Ovary (tissue), 3 donors: Measurements from ENCODE around the gene USP25.

Experiments
- POLR2A ChIP-seq: fragments of 450-650 bp; IDR thresholded peaks from one replicate; pipeline ENCODE4 v1.6.1; 2017; ENCODE audit warnings: antibody characterized with exemption, mild to moderate bottlenecking, moderate library complexity
- TF ChIP-seq, protein P1 (sequence below), 3 donors: fragments of 450-650 bp in 2 of 3; fragments of 200-600 bp in 1 of 3; IDR thresholded peaks; one replicate each; pipeline versions ENCODE4 v1.5.1 to v1.8.0; 2016 to 2022; ENCODE audit warnings: antibody characterized with exemption in 3 of 3, mild to moderate bottlenecking in 1 of 3
- donor health status: DM: no; HTN: no; CAD: no.

DNA sequence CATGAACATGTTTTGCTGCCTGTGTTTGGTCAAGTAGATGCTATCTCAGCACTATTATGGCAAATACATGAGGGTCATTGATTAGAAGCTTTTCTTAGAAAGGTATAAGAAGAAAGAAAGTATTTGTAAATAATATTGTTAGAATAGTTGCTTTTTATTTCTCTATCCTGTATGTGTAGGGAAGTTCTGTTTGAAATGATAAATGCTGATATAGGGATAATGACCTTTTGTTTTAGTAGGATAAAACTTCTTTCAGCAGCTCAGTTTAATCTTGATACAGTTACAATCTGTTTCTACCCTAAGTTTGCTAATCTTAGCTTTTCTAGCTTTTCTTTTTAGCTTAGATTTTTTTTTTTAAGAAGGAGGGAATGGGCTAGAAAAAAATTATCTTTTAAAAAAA, 63.3 kb downstream of the USP25 start:
- TF ChIP-seq, protein P1, sequence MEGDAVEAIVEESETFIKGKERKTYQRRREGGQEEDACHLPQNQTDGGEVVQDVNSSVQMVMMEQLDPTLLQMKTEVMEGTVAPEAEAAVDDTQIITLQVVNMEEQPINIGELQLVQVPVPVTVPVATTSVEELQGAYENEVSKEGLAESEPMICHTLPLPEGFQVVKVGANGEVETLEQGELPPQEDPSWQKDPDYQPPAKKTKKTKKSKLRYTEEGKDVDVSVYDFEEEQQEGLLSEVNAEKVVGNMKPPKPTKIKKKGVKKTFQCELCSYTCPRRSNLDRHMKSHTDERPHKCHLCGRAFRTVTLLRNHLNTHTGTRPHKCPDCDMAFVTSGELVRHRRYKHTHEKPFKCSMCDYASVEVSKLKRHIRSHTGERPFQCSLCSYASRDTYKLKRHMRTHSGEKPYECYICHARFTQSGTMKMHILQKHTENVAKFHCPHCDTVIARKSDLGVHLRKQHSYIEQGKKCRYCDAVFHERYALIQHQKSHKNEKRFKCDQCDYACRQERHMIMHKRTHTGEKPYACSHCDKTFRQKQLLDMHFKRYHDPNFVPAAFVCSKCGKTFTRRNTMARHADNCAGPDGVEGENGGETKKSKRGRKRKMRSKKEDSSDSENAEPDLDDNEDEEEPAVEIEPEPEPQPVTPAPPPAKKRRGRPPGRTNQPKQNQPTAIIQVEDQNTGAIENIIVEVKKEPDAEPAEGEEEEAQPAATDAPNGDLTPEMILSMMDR (IDR thresholded peaks at IDR 0.05): no peak
- TF ChIP-seq POLR2A: no peak
